IMR-90 (cell line): ENCODE results near the gene VAMP5. TPM values are rescaled to one million over a fixed set of nuclear protein-coding genes. Genes with fewer than 3 reads are reported as not detected.

ENCODE experiments used
- ATAC-seq: fragments of 200-7000 bp; cut with Tn5 transposase; 2 replicates; pipeline ENCODE4 v1.9.1; 2020; ENCODE audit warnings: low read depth, mild to moderate bottlenecking, moderate library complexity
- BruUV-seq: library from RNA; stranded (reverse); fragments of 400-500 nt; replicated peaks from 2 replicates; lab custom pipeline; 2021; lab: Mats Ljungman, UMichigan
- CTCF ChIA-PET: fragments of 300-600 bp; formaldehyde crosslinking; extraction: SDS; loops from one replicate; lab custom pipeline; 2021; ENCODE audit warnings: antibody characterized with exemption; lab: Yijun Ruan, JAX
- POLR2A ChIA-PET: fragments of 300-600 bp; sonication (Branson Sonifier 250); formaldehyde crosslinking; loops from one replicate; lab custom pipeline; 2022; ENCODE audit warnings: antibody characterized with exemption; ENCODE audit not compliant: unreplicated experiment; lab: Charles Lee
- DNase-seq: peaks from one replicate; pipeline ENCODE4 v3.0.0; 2013
- H2AFZ ChIP-seq: replicated peaks from 2 replicates; pipeline ENCODE3; 2013; ENCODE audit warnings: low read length, mild to moderate bottlenecking; ENCODE audit not compliant: poor library complexity
- H2AK5ac ChIP-seq: 2 replicates; pipeline ENCODE4 v1.6.1; 2013; ENCODE audit warnings: low read depth, low read length, inconsistent platforms
- H2AK9ac ChIP-seq: replicated peaks from 2 replicates; pipeline ENCODE3; 2013; ENCODE audit warnings: mild to moderate bottlenecking, low read depth, low read length, moderate library complexity; ENCODE audit not compliant: poor library complexity
- H2BK120ac ChIP-seq: 2 replicates; pipeline ENCODE4 v1.6.1; 2013; ENCODE audit warnings: low read depth, low read length, inconsistent platforms
- H2BK15ac ChIP-seq: 3 replicates; pipeline ENCODE4 v1.6.1; 2013; ENCODE audit warnings: low read depth, low read length, inconsistent platforms
- H2BK20ac ChIP-seq: 2 replicates; pipeline ENCODE4 v1.6.1; 2013; ENCODE audit warnings: low read depth, mild to moderate bottlenecking, inconsistent platforms, low read length, moderate library complexity
- H2BK5ac ChIP-seq: 2 replicates; pipeline ENCODE4 v1.6.1; 2013; ENCODE audit warnings: mild to moderate bottlenecking, low read depth, low read length, inconsistent platforms; ENCODE audit not compliant: poor library complexity, severe bottlenecking
- H3K14ac ChIP-seq: replicated peaks from 2 replicates; pipeline ENCODE4 v1.6.1; 2013; ENCODE audit warnings: low read depth, low read length, inconsistent platforms
- H3K18ac ChIP-seq: 2 replicates; pipeline ENCODE4 v1.6.1; 2013; ENCODE audit warnings: low read depth, low read length, control low read depth
- H3K23ac ChIP-seq: 2 replicates; pipeline ENCODE4 v1.6.1; 2013; ENCODE audit warnings: low read depth, low read length, inconsistent platforms
- H3K27ac ChIP-seq: 2 replicates; pipeline ENCODE4 v1.5.1; 2013; ENCODE audit warnings: mild to moderate bottlenecking, control low read depth, low read length; ENCODE audit not compliant: insufficient read depth
- H3K27me3 ChIP-seq: 2 replicates; pipeline ENCODE4 v1.6.1; 2013; ENCODE audit warnings: low read length; ENCODE audit not compliant: control insufficient read depth, insufficient read depth
- H3K36me3 ChIP-seq: 2 replicates; pipeline ENCODE4 v1.6.1; 2013; ENCODE audit warnings: low read length, mixed read lengths; ENCODE audit not compliant: control insufficient read depth, insufficient read depth
- H3K4ac ChIP-seq: 2 replicates; pipeline ENCODE4 v1.6.1; 2013; ENCODE audit warnings: low read depth, low read length, inconsistent platforms
- H3K4me1 ChIP-seq: 2 replicates; pipeline ENCODE4 v1.6.1; 2013; ENCODE audit warnings: low read length, mixed read lengths; ENCODE audit not compliant: control insufficient read depth, insufficient read depth
- H3K4me2 ChIP-seq: 2 replicates; pipeline ENCODE4 v1.6.1; 2013; ENCODE audit warnings: low read depth, mild to moderate bottlenecking, control low read depth, low read length, moderate library complexity
- H3K4me3 ChIP-seq: 2 replicates; pipeline ENCODE4 v1.5.1; 2013; ENCODE audit warnings: low read depth, mild to moderate bottlenecking, control low read depth, low read length, moderate library complexity; ENCODE audit not compliant: insufficient read depth
- H3K56ac ChIP-seq: 2 replicates; pipeline ENCODE4 v1.6.1; 2013; ENCODE audit warnings: low read length, inconsistent platforms; ENCODE audit not compliant: insufficient read depth; ENCODE audit errors: extremely low read depth
- H3K79me1 ChIP-seq, 2 experiments: 2 replicates each; pipeline ENCODE4 v1.6.1; 2013; ENCODE audit warnings: low read length in 2 of 2, inconsistent platforms in 1 of 2, low read depth in 1 of 2
- H3K9ac ChIP-seq: 2 replicates; pipeline ENCODE4 v1.6.1; 2013; ENCODE audit warnings: low read depth, low read length, control low read depth
- H3K9me1 ChIP-seq: 2 replicates; pipeline ENCODE4 v1.6.1; 2013; ENCODE audit warnings: low read length, inconsistent platforms; ENCODE audit not compliant: insufficient read depth
- H3K9me3 ChIP-seq: 2 replicates; pipeline ENCODE4 v1.6.1; 2013; ENCODE audit warnings: low read length; ENCODE audit not compliant: control insufficient read depth, insufficient read depth
- H4K20me1 ChIP-seq: 2 replicates; pipeline ENCODE4 v1.6.1; 2013; ENCODE audit warnings: low read length, inconsistent platforms; ENCODE audit not compliant: insufficient read depth
- H4K5ac ChIP-seq: 2 replicates; pipeline ENCODE4 v1.6.1; 2013; ENCODE audit warnings: mild to moderate bottlenecking, low read depth, low read length, control low read depth
- H4K8ac ChIP-seq, 2 experiments: 2 replicates each; pipeline ENCODE4 v1.6.1; 2013; ENCODE audit warnings: low read depth in 2 of 2, low read length in 2 of 2, control low read depth in 1 of 2, inconsistent platforms in 1 of 2
- H4K91ac ChIP-seq: 2 replicates; pipeline ENCODE4 v1.6.1; 2013; ENCODE audit warnings: low read depth, low read length, inconsistent platforms; ENCODE audit not compliant: insufficient read depth
- BHLHE40 ChIP-seq: fragments of 150-350 bp; IDR thresholded peaks from 2 replicates; pipeline ENCODE4 v1.6.1; 2016; ENCODE audit warnings: mild to moderate bottlenecking, low read depth, low read length
- CEBPB ChIP-seq: IDR thresholded peaks from 2 replicates; pipeline ENCODE4 v1.6.1; 2012; ENCODE audit warnings: low read depth, low read length, improper control_type of control experiment
- CHD1 ChIP-seq: IDR thresholded peaks from 2 replicates; pipeline ENCODE4 v1.6.1; 2012; ENCODE audit warnings: low read depth, low read length, improper control_type of control experiment
- FOS ChIP-seq: fragments of 150-350 bp; IDR thresholded peaks from 2 replicates; pipeline ENCODE4 v1.6.1; 2016; ENCODE audit warnings: low read depth, low read length
- MAFK ChIP-seq: IDR thresholded peaks from 2 replicates; pipeline ENCODE4 v1.6.1; 2012; ENCODE audit warnings: low read depth, low read length, improper control_type of control experiment
- MAZ ChIP-seq: IDR thresholded peaks from 2 replicates; pipeline ENCODE4 v1.6.1; 2012; ENCODE audit warnings: low read depth, mild to moderate bottlenecking, low read length, improper control_type of control experiment, moderate library complexity, borderline replicate concordance
- MXI1 ChIP-seq: IDR thresholded peaks from 2 replicates; pipeline ENCODE4 v1.6.1; 2012; ENCODE audit warnings: low read depth, mild to moderate bottlenecking, low read length, moderate library complexity, borderline replicate concordance
- NFE2L2 ChIP-seq: fragments of 150-350 bp; IDR thresholded peaks from 2 replicates; pipeline ENCODE4 v1.6.1; 2016; ENCODE audit warnings: low read depth, mild to moderate bottlenecking, low read length
- POLR2A ChIP-seq: IDR thresholded peaks from 2 replicates; pipeline ENCODE4 v1.6.1; 2012; ENCODE audit warnings: mild to moderate bottlenecking, low read depth, low read length
- RAD21 ChIP-seq: IDR thresholded peaks from 2 replicates; pipeline ENCODE4 v1.6.1; 2012; ENCODE audit warnings: low read length, improper control_type of control experiment
- RCOR1 ChIP-seq: IDR thresholded peaks from 2 replicates; pipeline ENCODE4 v1.6.1; 2012; ENCODE audit warnings: mild to moderate bottlenecking, low read length, improper control_type of control experiment; ENCODE audit not compliant: insufficient replicate concordance
- RFX5 ChIP-seq: IDR thresholded peaks from 2 replicates; pipeline ENCODE4 v1.8.0; 2012; ENCODE audit warnings: low read depth, mild to moderate bottlenecking, low read length, moderate library complexity
- SMC3 ChIP-seq: fragments of 150-350 bp; IDR thresholded peaks from 2 replicates; pipeline ENCODE4 v1.6.1; 2016; ENCODE audit warnings: low read depth, mild to moderate bottlenecking, antibody characterized with exemption, low read length, moderate library complexity
- WGBS, 2 experiments: methylation state at CpG; one replicate each; pipeline versions ENCODE4 v1.1.5 to v1.1.7; 2013; ENCODE audit warnings: missing lambda C conversion rate in 2 of 2; ENCODE audit not compliant: insufficient read length in 1 of 2; ENCODE audit errors: extremely low coverage in 2 of 2; 5-methylcytosine and 5-hydroxymethylcytosine counted together
- dilution Hi-C: fragments of 300-500 bp; cut with HindIII; formaldehyde crosslinking; loops from one replicate; pipeline ENCODE4 v1.14.3; 2018; ENCODE audit warnings: low sequenced_read_pairs; ENCODE audit not compliant: unreplicated experiment
- in situ Hi-C: fragments of 300-500 bp; cut with MboI; formaldehyde crosslinking; loops from 3 replicates; pipeline ENCODE4 v1.14.3; 2019; ENCODE audit warnings: low sequenced_read_pairs, inconsistent platforms, mixed read lengths
- intact Hi-C: fragments of 100-400 bp; cut with micrococcal nuclease; formaldehyde crosslinking; loops from 2 replicates; pipeline ENCODE4 v1.10.0; 2022
- polyA plus RNA-seq, 3 experiments: library from polyadenylated mRNA; depleted of rRNA; stranded (reverse); fragments of >200 nt; gene quantifications; 2 replicates each; pipeline ENCODE4 v1.2.3, GENCODE V29; 2012; ENCODE audit warnings: low replicate concordance in 1 of 3
- total RNA-seq: library from RNA; depleted of rRNA; stranded (reverse); fragments of >200 nt; gene quantifications from 2 replicates; pipeline ENCODE4 v1.2.3, GENCODE V29; 2012
- TF ChIP-seq, protein P1 (sequence below): fragments of 150-350 bp; IDR thresholded peaks from 2 replicates; pipeline ENCODE4 v1.6.1; 2016; ENCODE audit warnings: low read depth, mild to moderate bottlenecking, low read length, moderate library complexity, borderline replicate concordance
- TF ChIP-seq, protein P2 (sequence below): fragments of 150-350 bp; IDR thresholded peaks from 2 replicates; pipeline ENCODE4 v1.6.1; 2017; ENCODE audit warnings: mild to moderate bottlenecking, antibody characterized with exemption, low read length, low read depth
- TF ChIP-seq, protein P3 (sequence below): conservative IDR thresholded peaks from 2 replicates; pipeline ENCODE4 v1.5.1; 2012; ENCODE audit warnings: mild to moderate bottlenecking, low read depth, low read length, improper control_type of control experiment

Gene VAMP5
- total and polyA plus RNA-seq, 2 of the 4 experiments (the other 2 are of a cell fraction) = 13.8 to 103 TPM

DNA sequence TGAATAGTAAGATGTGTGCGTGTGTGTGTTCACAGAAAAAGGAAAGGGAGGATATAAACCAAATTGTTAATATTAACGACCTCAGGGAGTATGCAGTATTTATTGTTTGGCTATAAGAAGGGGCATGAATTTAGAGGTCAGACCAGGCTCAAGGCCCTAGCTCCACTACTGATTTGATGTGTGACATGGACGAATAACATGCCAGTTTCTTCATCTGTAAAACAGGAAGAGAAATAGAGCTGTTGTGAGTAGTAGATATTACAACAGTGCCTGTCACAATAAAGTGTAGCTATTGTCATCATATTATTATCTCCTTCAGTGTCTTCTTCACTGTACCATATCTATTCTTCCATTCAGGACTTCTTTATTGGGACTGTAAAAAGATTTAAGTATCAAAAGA, 49.4 kb upstream of the VAMP5 start:
- Histone ChIP-seq H3K36me3 (no peaks in the 10 kb centered on the region; the same call in 1 of the 2 replicates), H2AK5ac (0 out of 2 replicates have a peak overlapping the region, but pooled peaks have one; percentile 56), H3K9me3 (no peaks in the 10 kb centered on the region), H4K20me1 (peaks cover 9% of the 10 kb centered on the region), H3K18ac (no peak overlapping the region), H2AFZ (no peak overlapping the region), H3K9me1 (peaks cover 2% of the 10 kb centered on the region; the same call in 1 of the 2 replicates), H3K27ac (no peak overlapping the region), H3K79me1 (peaks cover 13 to 22% of the 10 kb centered on the region in 2 experiments), H3K4me1 (peaks cover 5% of the 10 kb centered on the region), H3K4ac (no peak overlapping the region), H3K14ac (no peak overlapping the region), H3K4me3 (no peak overlapping the region), H3K27me3 (no peaks in the 10 kb centered on the region; the same call in 1 of the 2 replicates), H2BK15ac (no peak overlapping the region), H2BK20ac (no peak overlapping the region), H3K23ac (no peak overlapping the region), H4K91ac (no peak overlapping the region), H3K4me2 (no peak overlapping the region), H2BK120ac (no peak overlapping the region), H2AK9ac (no peak overlapping the region), H3K56ac (no peak overlapping the region), H2BK5ac (no peak overlapping the region), H4K5ac (no peak overlapping the region), H4K8ac (no peak overlapping the region), H3K9ac (no peak overlapping the region)
- ATAC-seq = no peak
- no TSS peak for BruUV-seq
- TF ChIP-seq RAD21 = no peak
- no peak for TF ChIP-seq CEBPB
- TF ChIP-seq, protein P1, sequence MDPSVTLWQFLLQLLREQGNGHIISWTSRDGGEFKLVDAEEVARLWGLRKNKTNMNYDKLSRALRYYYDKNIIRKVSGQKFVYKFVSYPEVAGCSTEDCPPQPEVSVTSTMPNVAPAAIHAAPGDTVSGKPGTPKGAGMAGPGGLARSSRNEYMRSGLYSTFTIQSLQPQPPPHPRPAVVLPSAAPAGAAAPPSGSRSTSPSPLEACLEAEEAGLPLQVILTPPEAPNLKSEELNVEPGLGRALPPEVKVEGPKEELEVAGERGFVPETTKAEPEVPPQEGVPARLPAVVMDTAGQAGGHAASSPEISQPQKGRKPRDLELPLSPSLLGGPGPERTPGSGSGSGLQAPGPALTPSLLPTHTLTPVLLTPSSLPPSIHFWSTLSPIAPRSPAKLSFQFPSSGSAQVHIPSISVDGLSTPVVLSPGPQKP = no peak
- no peak for TF ChIP-seq NFE2L2
- TF ChIP-seq MAZ = no peak
- TF ChIP-seq RFX5 = no peak
- TF ChIP-seq, protein P2, sequence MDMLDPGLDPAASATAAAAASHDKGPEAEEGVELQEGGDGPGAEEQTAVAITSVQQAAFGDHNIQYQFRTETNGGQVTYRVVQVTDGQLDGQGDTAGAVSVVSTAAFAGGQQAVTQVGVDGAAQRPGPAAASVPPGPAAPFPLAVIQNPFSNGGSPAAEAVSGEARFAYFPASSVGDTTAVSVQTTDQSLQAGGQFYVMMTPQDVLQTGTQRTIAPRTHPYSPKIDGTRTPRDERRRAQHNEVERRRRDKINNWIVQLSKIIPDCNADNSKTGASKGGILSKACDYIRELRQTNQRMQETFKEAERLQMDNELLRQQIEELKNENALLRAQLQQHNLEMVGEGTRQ = no peak
- no peak for TF ChIP-seq CHD1
- TF ChIP-seq MXI1 = no peak
- no peak for TF ChIP-seq BHLHE40
- no peak for TF ChIP-seq FOS
- TF ChIP-seq POLR2A = no peak
- no peak for TF ChIP-seq SMC3
- no peak for TF ChIP-seq RCOR1
- TF ChIP-seq, protein P3, sequence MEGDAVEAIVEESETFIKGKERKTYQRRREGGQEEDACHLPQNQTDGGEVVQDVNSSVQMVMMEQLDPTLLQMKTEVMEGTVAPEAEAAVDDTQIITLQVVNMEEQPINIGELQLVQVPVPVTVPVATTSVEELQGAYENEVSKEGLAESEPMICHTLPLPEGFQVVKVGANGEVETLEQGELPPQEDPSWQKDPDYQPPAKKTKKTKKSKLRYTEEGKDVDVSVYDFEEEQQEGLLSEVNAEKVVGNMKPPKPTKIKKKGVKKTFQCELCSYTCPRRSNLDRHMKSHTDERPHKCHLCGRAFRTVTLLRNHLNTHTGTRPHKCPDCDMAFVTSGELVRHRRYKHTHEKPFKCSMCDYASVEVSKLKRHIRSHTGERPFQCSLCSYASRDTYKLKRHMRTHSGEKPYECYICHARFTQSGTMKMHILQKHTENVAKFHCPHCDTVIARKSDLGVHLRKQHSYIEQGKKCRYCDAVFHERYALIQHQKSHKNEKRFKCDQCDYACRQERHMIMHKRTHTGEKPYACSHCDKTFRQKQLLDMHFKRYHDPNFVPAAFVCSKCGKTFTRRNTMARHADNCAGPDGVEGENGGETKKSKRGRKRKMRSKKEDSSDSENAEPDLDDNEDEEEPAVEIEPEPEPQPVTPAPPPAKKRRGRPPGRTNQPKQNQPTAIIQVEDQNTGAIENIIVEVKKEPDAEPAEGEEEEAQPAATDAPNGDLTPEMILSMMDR = no peak
- TF ChIP-seq MAFK = no peak
- intact Hi-C loops (loop anchor here (5.0 to 10.0 kb wide), 2 partner anchors 38 to 470 kb away; no protein-coding TSS in a partner anchor), in situ Hi-C loops (no loop called here), dilution Hi-C loops (no loop called here)
- CTCF ChIA-PET = no interaction called here
- 86% methylated on average over 2 of the region's 3 CpGs; no CpG with 5 or more reads in 1 of the 2 experiments for WGBS, 2 experiments
- POLR2A ChIA-PET = no interaction called here
- DNase-seq = no peak
